Measurements from ENCODE around the gene NACC1. TPM values are rescaled to one million over a fixed set of nuclear protein-coding genes. Genes with fewer than 3 reads are reported as not detected.
A peak's percentile ranks its signal among the peaks of the same experiment; 100 is the strongest.
"Not testable (repeated sequence)": the region's sequence is repeated elsewhere in the genome, so short reads cannot be mapped to it uniquely, and the experiment has no call there.

The NACC1 gene
- total RNA-seq, 1 experiment from 2014 or later: 133 TPM

DNA sequence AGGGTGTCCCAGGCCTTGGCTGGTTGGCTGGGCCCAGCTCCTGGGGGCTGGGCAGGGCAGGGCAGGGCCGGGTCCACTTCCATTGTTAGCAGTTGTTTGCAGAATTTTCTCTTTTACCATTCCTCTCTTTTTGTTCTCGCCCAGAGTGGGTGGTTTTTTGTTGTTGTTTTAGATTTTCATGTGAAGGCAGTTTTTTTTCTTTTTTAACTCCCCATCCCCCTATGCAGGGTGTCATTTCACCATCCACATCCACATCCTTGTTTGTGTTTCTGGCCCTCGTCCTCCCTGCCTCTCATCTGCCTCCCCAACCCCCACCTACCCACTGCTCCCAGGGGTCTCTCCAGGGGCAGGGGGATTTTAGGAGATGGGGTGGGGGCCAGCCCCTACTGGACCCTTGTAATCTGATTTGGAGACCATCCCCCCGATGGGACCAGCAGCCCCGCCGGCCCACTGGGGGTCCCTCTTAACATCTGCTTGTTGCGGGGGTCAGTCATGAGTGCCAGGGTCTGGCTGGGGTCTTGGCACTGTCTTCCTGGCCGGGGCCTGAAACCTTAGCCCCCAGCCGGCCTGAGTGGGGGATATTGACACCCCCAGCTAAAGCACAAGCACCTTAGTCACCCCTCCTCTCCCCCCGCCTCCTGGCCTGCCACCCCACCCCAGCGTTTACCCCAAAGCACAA lies 21.7 kb downstream of the NACC1 start:
- no peak for DNase-seq (ENCODE audit: low spot score)

DNA sequence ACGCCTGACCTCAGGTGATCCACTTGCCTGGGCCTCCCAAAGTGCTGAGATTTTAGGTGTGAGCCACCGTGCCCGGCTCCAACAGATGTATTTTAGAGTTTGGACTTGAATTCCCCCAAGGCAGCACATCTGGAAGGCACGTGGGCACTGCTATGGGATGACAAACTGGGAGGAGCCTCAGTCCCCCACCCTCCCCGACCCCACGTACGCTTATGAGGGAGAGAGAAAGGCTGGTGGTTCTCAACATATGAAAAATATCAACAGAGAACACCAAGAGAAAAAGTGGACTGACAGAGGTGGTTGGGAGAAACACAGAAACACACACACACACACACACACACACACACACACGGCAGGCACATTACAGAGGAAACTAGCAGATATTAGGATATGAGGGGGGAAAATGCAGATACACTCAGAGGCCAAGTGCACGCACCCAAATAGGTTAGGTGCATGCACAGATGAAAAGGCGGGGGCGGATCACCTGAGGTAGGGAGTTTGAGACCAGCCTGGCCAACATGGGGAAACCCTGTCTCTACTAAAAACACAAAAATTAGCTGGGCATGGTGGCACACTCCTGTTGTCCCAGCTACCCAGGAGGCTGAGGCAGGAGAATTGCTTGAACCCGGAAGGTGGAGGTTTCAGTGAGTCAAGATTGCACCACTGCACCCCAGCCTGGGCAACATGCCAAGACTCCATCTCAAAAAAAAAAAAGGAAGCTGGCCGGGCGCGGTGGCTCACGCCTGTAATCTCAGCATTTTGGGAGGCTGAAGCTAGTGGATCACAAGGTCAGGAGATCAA lies 28.9 kb downstream of the NACC1 start:
- DNase-seq (ENCODE audit: low spot score): no peak

DNA sequence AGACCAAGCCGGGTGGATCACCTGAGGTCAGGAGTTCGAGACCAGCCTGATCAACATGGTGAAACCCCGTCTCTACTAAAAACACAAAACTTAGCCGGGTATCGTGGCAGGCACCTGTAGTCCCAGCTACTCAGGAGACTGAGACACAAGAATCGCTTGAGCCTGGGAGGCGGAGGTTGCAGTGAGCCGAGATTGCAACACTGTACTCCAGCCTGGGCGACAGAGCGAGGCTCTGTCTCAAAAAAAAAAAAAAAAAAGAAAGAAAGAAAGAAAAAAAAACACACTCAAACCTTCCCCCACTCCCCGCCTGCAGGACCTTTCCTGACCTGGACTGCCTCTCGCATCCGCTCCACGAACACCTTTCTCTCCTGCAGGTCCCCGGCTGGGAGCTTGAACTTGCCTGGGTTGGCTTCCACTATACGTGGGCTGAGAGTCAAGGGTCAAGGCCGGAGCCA lies 31.1 kb downstream of the NACC1 start:
- DNase-seq (ENCODE audit: low spot score): not testable (repeated sequence)

DNA sequence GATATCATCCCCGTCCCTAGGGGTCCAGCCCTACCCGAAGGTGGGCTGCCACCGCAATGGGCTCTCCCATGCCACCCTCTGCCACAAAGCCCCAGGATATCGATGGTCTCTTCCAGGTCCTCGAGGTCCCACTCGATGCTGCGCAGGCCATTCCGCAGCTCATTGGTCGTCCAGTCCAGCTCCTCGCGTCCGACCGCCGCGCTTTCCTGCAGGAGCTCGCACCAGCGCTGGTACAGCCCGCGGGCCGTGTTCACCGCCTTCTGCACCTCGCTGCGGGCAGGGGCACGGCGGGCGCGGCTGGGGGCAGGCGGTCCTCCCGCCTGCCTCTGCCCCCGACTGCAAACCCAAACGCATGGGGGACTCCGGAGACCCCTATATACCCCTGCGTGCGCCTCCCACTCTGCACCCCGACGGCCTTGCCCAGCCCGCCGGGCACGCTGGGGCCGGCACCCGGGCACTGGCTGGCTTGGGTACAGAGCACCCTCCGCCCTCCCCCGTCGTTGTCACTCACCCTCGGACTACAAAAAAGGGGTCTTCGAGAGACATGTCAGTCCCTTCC lies 31.6 kb downstream of the NACC1 start:
- DNase-seq (ENCODE audit: low spot score): peak; percentile 33

DNA sequence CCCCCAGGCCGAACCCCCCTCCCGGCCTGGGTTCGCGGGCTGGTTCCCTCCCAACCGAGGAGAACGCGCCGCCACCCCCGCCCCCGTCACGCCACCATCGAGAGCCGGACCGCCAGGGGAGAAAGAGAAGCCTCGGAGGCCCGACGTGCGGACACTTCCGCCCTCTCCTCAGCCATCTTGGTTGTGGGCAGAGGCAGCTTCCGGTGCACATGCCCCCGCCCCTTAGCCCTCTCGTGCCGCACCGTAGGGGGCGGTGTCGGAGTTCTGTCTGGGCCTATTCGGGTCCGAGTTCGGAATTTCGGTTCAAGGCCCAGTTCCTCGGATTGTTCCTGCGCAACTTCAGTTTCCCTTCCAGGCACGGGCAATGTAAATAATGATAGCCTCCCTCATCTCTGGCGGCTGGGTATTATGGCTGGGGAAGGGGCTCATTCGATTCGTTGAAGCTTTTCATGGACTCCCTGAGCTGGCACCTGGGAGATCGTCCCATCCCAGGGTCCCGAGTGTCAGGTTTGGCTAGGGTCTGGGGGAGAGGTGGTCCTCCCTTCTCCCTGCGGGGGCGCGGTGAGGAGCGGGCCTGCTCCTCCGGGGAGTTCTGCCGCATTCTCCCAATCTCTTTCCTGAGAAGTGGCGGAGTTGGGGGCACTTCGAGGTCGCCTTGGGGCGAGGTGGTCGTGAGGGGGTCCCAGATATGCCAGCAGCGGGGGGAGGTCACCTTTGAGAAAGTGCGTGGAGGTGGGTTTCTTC lies 32.3 kb downstream of the NACC1 start, which contains the start of the genes IER2 and STX10:
TSS of gene IER2 (plus strand) at position 225 of the 744 bp plus-strand sequence. CDS start 2,776 bp downstream, outside the sequence.
TSS of gene STX10 (minus strand) at position 189 of the 744 bp plus-strand sequence. CDS start 202 bp downstream, outside the sequence.
- DNase-seq (ENCODE audit: low spot score): peak; percentile 84

DNA sequence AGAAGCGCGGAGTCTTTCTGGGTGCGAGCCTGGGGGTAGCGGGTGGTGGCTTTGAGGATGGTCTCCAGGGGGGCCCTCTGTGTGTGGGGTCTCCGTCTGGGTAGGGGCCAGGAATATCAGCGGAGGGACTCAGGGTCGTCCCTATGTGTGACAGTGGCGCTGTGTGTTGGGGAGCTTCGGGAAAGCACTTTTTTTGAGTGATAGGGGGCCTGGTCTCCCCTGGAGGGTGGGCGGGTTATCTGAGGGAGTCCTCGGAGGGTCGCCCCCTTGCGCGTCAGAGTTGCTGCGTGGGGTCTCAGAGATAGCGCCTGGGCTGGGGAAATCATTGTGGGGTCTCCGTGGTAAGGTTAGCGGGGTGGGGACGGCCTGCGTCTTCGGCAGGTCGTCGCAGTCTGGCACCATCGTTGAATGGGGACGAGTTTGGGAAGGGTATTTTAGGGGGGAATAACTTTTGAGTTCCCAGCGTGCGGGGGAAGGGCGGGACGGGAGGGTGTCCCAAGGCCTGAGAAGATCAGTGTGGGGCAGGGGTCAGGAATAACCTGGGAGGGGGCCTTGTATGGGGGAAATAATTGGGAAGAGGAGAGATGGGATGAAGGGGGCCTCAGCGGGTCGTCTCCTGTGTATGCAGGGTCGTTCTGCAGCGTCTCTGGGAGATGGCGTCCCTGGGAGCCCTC lies 33.0 kb downstream of the NACC1 start:
- no peak for DNase-seq (ENCODE audit: low spot score)

DNA sequence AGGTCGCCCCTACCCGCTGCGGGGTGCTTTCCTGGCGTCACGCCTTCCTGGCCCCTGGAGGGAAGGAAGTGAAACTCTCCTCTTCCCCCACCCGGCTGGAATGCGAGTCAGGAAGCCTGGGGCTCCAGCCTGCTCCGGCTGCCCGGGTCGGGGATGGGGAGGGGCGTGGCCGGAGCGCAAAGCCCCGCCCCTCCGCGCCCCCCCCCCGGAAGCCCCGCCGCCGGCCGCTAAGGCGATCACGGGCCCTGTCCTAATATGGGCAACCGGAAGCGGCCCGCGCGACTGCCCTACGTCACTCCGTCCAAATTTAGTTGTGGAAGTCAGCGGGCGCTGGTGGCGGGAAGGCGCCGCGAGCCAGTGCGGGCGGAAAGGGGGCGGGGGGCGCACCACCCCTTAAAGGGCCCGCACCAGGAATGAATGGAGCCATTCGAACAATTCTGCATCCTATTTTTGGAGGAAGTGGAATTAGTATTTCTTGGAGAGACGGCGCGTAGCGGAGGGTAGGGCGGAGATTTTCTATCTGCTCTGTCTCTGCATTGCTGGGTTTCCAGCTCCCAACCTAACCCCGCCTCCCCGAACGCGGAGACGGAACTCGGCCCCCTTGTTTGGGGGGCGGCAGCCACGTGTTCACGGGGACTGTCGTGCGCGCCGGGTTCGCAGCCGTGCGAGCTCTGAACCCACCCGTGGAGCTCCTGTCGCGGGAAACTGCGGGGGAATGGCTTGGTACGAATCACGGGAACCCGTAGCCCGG lies 33.7 kb downstream of the NACC1 start:
- DNase-seq (ENCODE audit: low spot score): peak; percentile 91

DNA sequence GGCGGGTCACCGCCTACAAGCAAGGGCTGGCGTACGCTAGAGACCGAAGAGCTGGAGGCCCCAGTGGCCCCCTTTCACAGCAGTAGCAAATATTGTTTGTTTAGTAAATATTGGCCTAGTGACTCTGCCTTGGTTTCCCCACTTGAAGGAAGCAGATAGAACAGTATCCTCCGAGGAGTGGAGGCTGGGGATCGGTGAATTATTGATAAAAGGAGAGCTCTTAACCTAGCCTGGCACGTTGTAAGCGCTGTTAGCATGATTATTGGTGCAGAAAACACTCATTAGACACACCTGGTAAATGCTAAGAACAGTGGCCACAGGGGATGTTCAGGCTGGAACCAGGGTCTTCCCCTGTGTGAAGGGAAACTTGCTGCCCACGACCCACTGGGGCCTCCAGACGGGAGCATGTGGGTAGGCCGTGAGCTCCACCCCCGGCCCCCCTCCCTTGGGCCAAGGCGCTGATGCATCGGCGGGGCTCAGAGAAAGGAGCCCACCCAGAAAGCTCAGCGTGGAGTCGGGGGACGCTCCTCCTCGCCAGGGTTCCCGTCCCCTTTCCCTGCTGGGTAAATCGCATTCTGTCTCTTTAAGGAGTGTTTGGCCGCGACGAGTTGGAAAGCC lies 34.4 kb downstream of the NACC1 start:
- DNase-seq (ENCODE audit: low spot score): peak; percentile 53

DNA sequence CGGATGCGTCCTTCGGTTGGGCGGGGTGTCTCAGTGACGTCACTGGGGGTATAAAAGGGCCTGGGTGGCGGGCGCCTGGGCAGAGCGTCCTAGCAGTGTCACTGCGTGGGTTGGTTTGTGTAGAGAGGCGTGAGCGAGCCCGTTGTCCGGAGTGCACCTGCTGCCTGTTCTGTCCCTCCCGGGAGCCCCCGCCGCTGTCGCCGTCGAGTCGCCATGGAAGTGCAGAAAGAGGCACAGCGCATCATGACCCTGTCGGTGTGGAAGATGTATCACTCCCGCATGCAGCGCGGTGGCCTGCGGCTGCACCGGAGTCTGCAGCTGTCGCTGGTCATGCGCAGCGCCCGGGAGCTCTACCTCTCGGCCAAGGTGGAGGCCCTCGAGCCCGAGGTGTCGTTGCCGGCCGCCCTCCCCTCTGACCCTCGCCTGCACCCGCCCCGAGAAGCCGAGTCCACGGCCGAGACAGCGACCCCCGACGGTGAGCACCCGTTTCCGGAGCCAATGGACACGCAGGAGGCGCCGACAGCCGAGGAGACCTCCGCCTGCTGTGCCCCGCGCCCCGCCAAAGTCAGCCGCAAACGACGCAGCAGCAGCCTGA lies 35.0 kb downstream of the NACC1 start:
- DNase-seq (ENCODE audit: low spot score): peak; percentile 92

DNA sequence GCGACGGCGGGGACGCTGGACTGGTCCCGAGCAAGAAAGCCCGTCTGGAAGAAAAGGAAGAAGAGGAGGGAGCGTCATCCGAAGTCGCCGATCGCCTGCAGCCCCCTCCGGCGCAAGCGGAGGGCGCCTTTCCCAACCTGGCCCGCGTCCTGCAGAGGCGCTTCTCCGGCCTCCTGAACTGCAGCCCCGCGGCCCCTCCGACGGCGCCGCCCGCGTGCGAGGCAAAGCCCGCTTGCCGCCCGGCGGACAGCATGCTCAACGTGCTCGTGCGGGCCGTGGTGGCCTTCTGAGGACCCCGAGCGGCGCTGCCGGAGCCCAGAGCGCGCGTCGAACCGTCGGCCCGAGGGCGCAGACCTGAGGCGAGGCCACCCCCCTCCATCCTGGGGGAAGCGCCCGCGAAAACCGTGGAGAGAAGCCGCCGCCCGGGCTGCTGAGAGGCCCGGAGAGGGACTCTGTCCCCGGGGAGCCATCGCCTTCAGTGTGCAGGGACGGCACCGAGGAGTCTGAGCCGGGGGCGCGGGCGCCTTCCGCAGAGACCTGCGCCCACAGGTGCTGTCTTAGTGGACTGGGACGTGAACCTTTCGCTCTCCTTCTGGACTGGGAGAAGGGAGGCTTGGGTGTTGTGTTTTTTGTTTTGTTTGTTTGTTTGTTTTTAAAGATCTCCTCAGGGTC lies 35.6 kb downstream of the NACC1 start:
- DNase-seq (ENCODE audit: low spot score): peak; percentile 17

DNA sequence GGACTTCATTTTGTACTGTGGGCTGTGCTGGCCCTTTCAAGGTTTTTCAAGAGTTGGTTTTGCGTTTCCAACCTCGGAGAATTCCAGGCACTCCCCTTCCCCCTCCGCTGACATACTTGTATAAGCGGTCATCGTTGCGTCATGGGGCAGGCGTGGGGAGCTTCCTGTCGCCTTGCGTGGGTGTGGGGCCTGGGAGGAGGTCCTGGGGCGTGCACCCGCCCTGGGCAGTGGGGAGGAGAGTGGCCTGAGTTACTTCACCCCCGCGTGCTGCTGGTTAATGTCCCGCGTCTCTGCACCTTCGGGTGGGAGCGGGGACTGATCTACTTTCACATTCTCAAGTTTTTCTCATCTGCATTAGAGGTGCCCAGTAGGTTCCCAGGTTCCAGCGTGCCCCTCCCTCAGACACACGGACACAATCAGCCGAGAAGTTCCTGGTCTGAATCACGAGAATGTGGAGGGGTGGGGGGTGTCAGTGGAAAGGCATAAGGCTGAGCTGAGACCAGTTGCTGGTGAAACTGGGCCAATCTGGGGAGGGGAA lies 36.2 kb downstream of the NACC1 start:
- peak; percentile 35 for DNase-seq (ENCODE audit: low spot score)

DNA sequence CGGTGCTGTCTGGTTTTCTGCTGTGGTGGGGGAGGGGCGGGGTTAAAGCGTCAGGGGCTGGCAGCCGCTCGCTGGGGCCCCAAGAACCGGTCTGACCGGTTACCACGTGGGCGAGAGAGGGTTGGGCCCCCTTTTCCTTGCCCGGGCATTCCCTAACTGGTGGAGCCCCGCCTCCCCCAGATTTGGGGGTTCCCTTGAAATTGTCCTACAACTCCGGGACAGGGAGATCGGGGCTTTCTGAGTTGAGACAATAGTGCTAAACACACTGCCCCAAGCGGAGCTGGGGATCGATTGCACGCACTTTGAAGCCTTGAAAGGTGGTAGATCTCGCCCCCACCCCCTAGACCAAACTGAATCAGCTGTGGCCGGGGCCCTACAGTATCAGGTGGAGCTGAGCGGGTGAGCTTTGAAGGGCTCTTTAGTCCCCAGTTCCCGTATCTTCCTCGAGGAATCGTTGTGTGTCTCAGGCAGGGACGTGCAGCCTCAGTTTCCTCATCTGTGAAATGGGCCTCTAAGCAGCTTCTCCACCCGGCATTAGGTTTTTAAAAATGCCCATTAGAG lies 36.9 kb downstream of the NACC1 start:
- peak; percentile 86 for DNase-seq (ENCODE audit: low spot score)

DNA sequence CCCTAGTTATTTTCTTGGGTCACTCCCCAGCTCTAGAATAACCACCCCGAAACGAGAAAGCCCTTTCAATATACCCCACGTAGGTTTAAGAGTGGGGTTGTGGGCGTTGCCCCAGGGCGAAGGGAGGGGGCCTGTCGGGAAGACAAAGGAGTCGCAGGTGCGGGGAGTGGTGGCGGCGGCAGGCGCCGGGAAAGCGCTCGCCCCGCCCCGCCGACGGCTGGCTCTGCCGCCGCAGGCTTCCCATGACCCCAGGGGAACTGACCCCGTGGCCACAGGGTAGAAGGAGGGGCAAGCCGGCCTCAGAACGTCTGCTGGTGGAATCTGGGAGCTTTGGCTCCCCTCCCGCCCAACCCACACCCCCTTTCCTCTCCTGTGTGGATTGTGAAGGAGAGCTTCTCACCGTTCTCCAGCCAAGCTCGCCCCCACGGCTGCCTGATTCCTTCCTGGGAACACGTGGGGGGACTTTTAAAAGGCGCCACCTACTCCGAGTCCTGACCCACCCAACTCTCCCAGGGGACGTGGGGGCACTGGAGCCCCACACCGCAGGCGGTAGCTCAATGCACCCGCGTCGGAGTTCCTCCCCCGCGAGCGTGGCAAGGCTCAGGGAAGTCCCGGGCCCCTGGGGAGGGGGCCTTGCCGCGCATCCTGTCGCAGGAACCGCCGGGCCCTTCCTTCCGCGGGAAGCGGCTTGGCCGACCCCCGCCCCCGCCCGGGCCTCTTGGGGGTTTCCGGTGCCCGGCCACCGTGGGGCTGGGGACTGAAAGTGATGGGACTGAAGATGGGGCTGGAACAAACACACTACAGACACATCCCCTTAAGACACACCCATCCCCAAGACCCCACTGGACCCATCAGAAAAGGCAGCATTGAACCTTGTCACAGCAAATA lies 37.7 kb downstream of the NACC1 start:
- peak; percentile 73 for DNase-seq (ENCODE audit: low spot score)

DNA sequence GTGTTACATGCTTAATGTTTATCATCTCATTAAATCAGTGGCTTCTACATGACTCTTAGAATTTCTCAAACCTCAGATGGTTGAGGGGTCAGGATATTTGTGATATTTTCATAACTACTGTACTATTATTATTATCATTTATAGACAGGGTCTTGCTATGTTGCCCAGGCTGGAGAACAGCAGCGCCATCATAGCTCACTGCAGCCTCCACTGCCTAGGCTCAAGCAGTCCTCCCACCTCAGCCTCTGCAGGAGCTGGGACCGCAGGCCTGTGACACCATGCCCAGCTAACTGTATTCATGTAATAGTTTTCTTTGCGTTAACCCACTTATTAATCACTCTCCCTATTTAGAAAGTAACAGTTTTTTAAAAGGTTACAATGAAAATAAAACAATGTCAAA lies 41.6 kb downstream of the NACC1 start:
- no peak for DNase-seq (ENCODE audit: low spot score)

DNA sequence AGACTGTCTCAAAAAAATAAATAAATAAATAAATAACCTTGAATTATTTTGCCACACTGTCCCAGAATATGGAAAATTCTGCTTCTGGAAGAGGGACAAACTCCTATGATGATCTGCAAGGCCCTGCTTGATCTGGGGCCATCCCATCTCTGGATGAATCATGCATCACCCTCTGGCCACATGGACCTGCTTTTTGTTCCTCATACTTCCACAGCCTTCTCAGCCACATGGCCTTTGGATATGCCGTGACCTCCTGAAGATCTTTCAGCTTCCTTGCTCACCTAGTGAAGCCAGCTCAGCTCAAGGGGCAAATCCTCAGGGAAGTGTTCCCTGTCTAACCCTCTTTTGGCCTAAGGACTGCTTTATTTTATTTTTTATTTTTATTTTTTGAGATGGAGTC lies 42.5 kb downstream of the NACC1 start:
- peak; percentile 23 for DNase-seq (ENCODE audit: low spot score)

DNA sequence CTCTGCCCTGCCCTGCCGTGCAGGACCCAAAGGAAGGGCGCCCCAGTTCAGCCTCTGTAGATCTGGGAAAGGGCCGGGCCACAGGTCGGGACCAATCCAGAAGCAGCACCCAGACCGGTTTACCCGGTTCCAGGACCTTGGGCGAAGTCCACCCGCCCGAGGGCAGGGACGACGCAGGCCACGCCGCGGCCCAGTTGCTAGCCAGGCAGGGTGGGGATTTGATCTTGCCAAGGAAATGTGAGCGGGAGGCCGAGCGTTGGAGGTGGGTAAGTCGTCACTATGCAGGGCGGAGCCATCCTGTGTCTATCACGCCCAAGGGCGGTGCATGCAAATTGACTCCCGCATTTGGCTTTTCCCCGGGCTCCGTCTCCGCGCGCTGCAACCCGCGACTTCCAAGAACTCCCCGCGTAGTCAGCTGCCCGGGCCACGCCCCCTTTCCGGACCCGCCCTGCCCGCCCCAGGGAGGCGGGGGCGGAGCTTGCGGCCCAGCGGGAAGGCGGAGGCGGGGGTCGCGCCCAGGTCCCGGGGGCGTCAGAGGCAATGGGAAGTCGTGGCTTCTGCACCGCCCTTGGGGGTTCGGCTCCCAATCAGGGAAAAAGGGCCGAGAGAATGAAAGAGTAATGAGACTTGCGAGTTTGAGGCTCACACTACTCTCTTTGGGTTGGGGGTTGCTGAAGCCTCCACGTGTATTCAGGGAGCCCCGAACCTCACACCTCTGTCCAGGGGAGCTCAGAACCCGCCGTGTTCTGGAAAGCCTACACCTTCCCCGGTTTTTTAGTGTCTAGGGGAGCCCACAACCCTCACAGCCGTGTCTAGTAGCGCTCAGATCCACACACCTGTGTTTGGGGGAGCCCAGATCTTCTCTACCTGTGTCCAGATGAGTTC lies 44.9 kb downstream of the NACC1 start:
- DNase-seq (ENCODE audit: low spot score): peak; percentile 95

Measured in HT-29 (cell line).